Right cardiac atrium (tissue), 5 donors: Measurements from ENCODE around the gene MRPS27. TPM values are rescaled to one million over a fixed set of nuclear protein-coding genes. Genes with fewer than 3 reads are reported as not detected.
"Not testable (repeated sequence)": the region's sequence is repeated elsewhere in the genome, so short reads cannot be mapped to it uniquely, and the experiment has no call there.

Source experiments
- ATAC-seq, 2 donors: fragments of 200-7000 bp; cut with Tn5 transposase; one replicate each; pipeline versions ENCODE4 v1.8.0 to v1.9.1; 2020; ENCODE audit warnings: moderate library complexity in 2 of 2, mild to moderate bottlenecking in 1 of 2
- DNase-seq, 3 donors: peaks; one replicate each; pipeline ENCODE4 v3.0.0-alpha.2; 2020
- H3K27ac ChIP-seq: one replicate; pipeline ENCODE4 v1.5.1; 2013; ENCODE audit warnings: mild to moderate bottlenecking, low read length, control low read depth, moderate library complexity
- H3K27me3 ChIP-seq: one replicate; pipeline ENCODE4 v1.6.1; 2013; ENCODE audit not compliant: control insufficient read depth, insufficient read depth
- H3K4me1 ChIP-seq: one replicate; pipeline ENCODE4 v1.6.1; 2013; ENCODE audit warnings: low read length; ENCODE audit not compliant: control insufficient read depth, insufficient read depth
- H3K4me3 ChIP-seq: one replicate; pipeline ENCODE4 v1.5.1; 2013; ENCODE audit warnings: low read length, control low read depth
- H3K9me3 ChIP-seq: one replicate; pipeline ENCODE4 v1.6.1; 2013; ENCODE audit warnings: low read length; ENCODE audit not compliant: control insufficient read depth
- WGBS: extraction: QIAGEN DNeasy Blood & Tissue Kit; methylation state at CpG from one replicate; pipeline ENCODE4 v1.1.7; 2013; 5-methylcytosine and 5-hydroxymethylcytosine counted together
- intact Hi-C, 4 donors: fragments of 100-400 bp; cut with DNase I; formaldehyde crosslinking; loops; one replicate each; pipeline versions ENCODE4 v1.11.0 to v1.14.0; 2022 to 2023
- polyA plus RNA-seq: library from polyadenylated mRNA; stranded (reverse); fragments of 200-250 nt; gene quantifications from one replicate; pipeline ENCODE4 v1.2.3, GENCODE V29; 2013
- total RNA-seq, 4 donors: library from RNA; stranded (reverse); fragmentation: NEBNext Ultra II Directional; extraction: Animal tissue kit (Norgen Biotek cat#: 25700); gene quantifications; one replicate each; pipeline ENCODE4 v1.2.1, GENCODE V29; 2021
- donor health status: healthy with polysubstance abuse.
- donor health status: DM: no; HTN: yes; CAD: no.
- donor health status: DM: no; HTN: no; CAD: no.
- donor health status: DM: no; HTN: yes; CAD: no; lungs with severe emphysema.
- donor health status: DM: yes; HTN: yes; CAD: no.

MRPS27 gene
- total and polyA plus RNA-seq, 5 donors, result 40.5 to 71.7 (median 60.9) TPM

- intact Hi-C loops, result loop anchor here (10.0 kb wide), 3 partner anchors 157 to 517 kb away; no protein-coding TSS in a partner anchor
These were observed 17.9 kb downstream of the MRPS27 start for GRCh38 chr5:72302171-72302570.

GRCh38 chr5:72301557-72301956, 18.5 kb downstream of the MRPS27 start:
- Histone ChIP-seq H3K27ac (peak overlapping the region; percentile 37), H3K4me3 (no peak overlapping the region), H3K9me3 (no peaks in the 10 kb centered on the region), H3K27me3 (no peaks in the 10 kb centered on the region), H3K4me1 (no peaks in the 10 kb centered on the region)
- WGBS, result 90% methylated on average over 6 of the region's 6 CpGs
- intact Hi-C loops, result loop anchor here (10.0 kb wide), 3 partner anchors 157 to 517 kb away; no protein-coding TSS in a partner anchor
- DNase-seq (no peak), ATAC-seq (no peak)

More at GRCh38 chr5:72302171-72302570, 17.9 kb downstream of the MRPS27 start:
- H3K27ac ChIP-seq, result no peak overlapping the region
- no peaks in the 10 kb centered on the region for H3K9me3 ChIP-seq
- ATAC-seq (no peak), DNase-seq (no peak)
- 74% methylated on average over 3 of the region's 3 CpGs for WGBS
- no peak overlapping the region for H3K4me3 ChIP-seq
- H3K4me1 ChIP-seq, result no peaks in the 10 kb centered on the region
- no peaks in the 10 kb centered on the region for H3K27me3 ChIP-seq

GRCh38 chr5:72300590-72301339, 19.3 kb downstream of the MRPS27 start:
- no peak for DNase-seq
- Histone ChIP-seq H3K4me1 (no peaks in the 10 kb centered on the region), H3K4me3 (no peak overlapping the region), H3K9me3 (no peaks in the 10 kb centered on the region), H3K27ac (no peak overlapping the region), H3K27me3 (no peaks in the 10 kb centered on the region)
- no peak for ATAC-seq
- WGBS, result 44% methylated on average over 1 of the region's 1 CpG
- intact Hi-C loops, result loop anchor here (10.0 kb wide), 3 partner anchors 156 to 516 kb away; no protein-coding TSS in a partner anchor

- Histone ChIP-seq H3K4me1 (no peaks in the 10 kb centered on the region), H3K27me3 (no peaks in the 10 kb centered on the region), H3K9me3 (no peaks in the 10 kb centered on the region), H3K4me3 (no peak overlapping the region), H3K27ac (no peak overlapping the region)
- intact Hi-C loops, result no loop called here
- DNase-seq, result no peak
- ATAC-seq, result no peak
- WGBS, result 98% methylated on average over 5 of the region's 5 CpGs
These were observed 21.3 kb downstream of the MRPS27 start for GRCh38 chr5:72298711-72299110.

- H3K4me1 ChIP-seq, intact Hi-C loops: not testable (repeated sequence)
These were observed 21.9 kb downstream of the MRPS27 start for GRCh38 chr5:72298136-72298535.

GRCh38 chr5:72296256-72296655, 23.8 kb downstream of the MRPS27 start:
- ATAC-seq (no peak), DNase-seq (no peak)
- Histone ChIP-seq H3K4me3 (no peak overlapping the region), H3K27me3 (no peaks in the 10 kb centered on the region), H3K27ac (no peak overlapping the region), H3K4me1 (peaks cover 1% of the 10 kb centered on the region), H3K9me3 (no peaks in the 10 kb centered on the region)
- intact Hi-C loops, result no loop called here
- 92% methylated on average over 2 of the region's 2 CpGs for WGBS

More at GRCh38 chr5:72298136-72298535, 21.9 kb downstream of the MRPS27 start:
- ATAC-seq, H3K4me3 ChIP-seq, H3K9me3 ChIP-seq, DNase-seq, H3K27me3 ChIP-seq, H3K27ac ChIP-seq: not testable (repeated sequence)
- 98% methylated on average over 3 of the region's 3 CpGs for WGBS

GRCh38 chr5:72295539-72295938, 24.5 kb downstream of the MRPS27 start:
- ATAC-seq (no peak), DNase-seq (no peak)
- Histone ChIP-seq H3K4me1 (peaks cover 1% of the 10 kb centered on the region), H3K27me3 (no peaks in the 10 kb centered on the region), H3K4me3 (no peak overlapping the region), H3K27ac (no peak overlapping the region), H3K9me3 (no peaks in the 10 kb centered on the region)
- intact Hi-C loops, result no loop called here
- 88% methylated on average over 4 of the region's 4 CpGs for WGBS

GRCh38 chr5:72294473-72294872, 25.6 kb downstream of the MRPS27 start:
- DNase-seq, result no peak
- no peak overlapping the region for H3K27ac ChIP-seq
- peaks cover 1% of the 10 kb centered on the region for H3K4me1 ChIP-seq
- ATAC-seq, result no peak
- no peaks in the 10 kb centered on the region for H3K27me3 ChIP-seq
- no peaks in the 10 kb centered on the region for H3K9me3 ChIP-seq
- 96% methylated on average over 2 of the region's 2 CpGs for WGBS
- no peak overlapping the region for H3K4me3 ChIP-seq
- intact Hi-C loops, result no loop called here

GRCh38 chr5:72293495-72294055, 26.5 kb downstream of the MRPS27 start:
- Histone ChIP-seq H3K27me3 (no peaks in the 10 kb centered on the region), H3K27ac (no peak overlapping the region), H3K4me3 (no peak overlapping the region), H3K4me1 (peaks cover 1% of the 10 kb centered on the region), H3K9me3 (no peaks in the 10 kb centered on the region)
- WGBS, result 67% methylated on average over 3 of the region's 3 CpGs
- ATAC-seq, result peak in 1 of 2 donors; percentile 31
- intact Hi-C loops, result no loop called here
- no peak for DNase-seq

GRCh38 chr5:72292411-72292810, 27.6 kb downstream of the MRPS27 start:
- Histone ChIP-seq H3K27me3 (no peaks in the 10 kb centered on the region), H3K9me3 (no peaks in the 10 kb centered on the region), H3K4me1 (peaks cover 1% of the 10 kb centered on the region), H3K27ac (no peak overlapping the region), H3K4me3 (no peak overlapping the region)
- no peak for DNase-seq
- no peak for ATAC-seq
- intact Hi-C loops, result no loop called here
- 90% methylated on average over 1 of the region's 1 CpG for WGBS

- H3K9me3 ChIP-seq, result no peaks in the 10 kb centered on the region
- ATAC-seq, result no peak
These were observed 28.4 kb downstream of the MRPS27 start for GRCh38 chr5:72291601-72292000.

More at GRCh38 chr5:72291601-72292000, 28.4 kb downstream of the MRPS27 start:
- Histone ChIP-seq H3K4me3 (no peak overlapping the region), H3K4me1 (peaks cover 1% of the 10 kb centered on the region), H3K27me3 (no peaks in the 10 kb centered on the region), H3K27ac (no peak overlapping the region)
- no peak for DNase-seq
- 98% methylated on average over 3 of the region's 3 CpGs for WGBS
- intact Hi-C loops, result no loop called here
